ENCODE data around the gene MED23. TPM values are rescaled to one million over a fixed set of nuclear protein-coding genes. Genes with fewer than 3 reads are reported as not detected.

MED23 gene
- total RNA-seq, 1 experiment from 2014 or later: 19.1 TPM

DNA sequence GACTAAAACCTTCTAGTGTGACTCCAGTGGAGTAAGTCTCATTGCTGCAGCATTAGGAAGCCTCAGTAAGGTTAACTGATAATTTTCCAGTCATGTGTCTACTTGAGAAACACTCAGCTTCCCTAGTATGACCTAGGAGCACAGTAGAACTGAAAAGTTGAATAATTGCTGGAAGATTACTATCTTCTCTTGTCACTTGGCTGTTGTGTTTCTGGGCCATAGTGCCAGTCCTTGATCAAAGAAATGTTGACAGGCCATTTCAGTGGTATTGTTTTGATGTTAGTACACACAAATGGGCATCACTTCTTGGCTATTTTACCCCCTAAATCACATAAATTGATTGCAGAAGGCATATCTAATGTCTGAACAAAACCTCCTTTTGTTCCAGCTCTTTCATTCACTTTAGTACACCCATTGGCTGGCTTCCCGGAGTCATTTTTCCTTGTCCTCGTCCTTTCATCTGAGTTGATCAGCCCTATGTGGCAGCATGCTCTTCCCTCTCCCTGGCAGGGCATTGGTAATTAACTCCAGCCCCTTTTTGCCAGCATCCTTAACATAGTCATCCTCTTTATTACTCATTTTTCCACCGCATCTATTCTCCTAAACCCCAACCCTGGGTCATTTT is 15.1 kb upstream of the MED23 start:
- ChIA-PET POLR2A (no interaction called here), CTCF (no interaction called here)
- Mint-ChIP-seq H3K36me3 (ENCODE audit: insufficient read depth, unreplicated experiment) (no peaks in the 10 kb centered on the region), H3K4me3 (ENCODE audit: unreplicated experiment) (no peak overlapping the region), H3K27me3 (ENCODE audit: insufficient read depth, unreplicated experiment) (peaks cover 4% of the 10 kb centered on the region), H3K4me1 (ENCODE audit: low read depth, unreplicated experiment) (no peaks in the 10 kb centered on the region), H3K27ac (ENCODE audit: unreplicated experiment) (no peak overlapping the region), H3K9me3 (ENCODE audit: unreplicated experiment) (no peaks in the 10 kb centered on the region)
- intact Hi-C loops (cut with micrococcal nuclease; ENCODE audit: unreplicated experiment): no loop called here
- no peaks in the 10 kb centered on the region for H3K27me3 ChIP-seq (replicated peaks; ENCODE audit: control insufficient read depth, insufficient read depth, low read length)
- no peak overlapping the region for H3K4me3 ChIP-seq (ENCODE audit: low read depth, low read length)
- TF ChIP-seq CTCF (IDR thresholded peaks at IDR 0.05; ENCODE audit: insufficient read depth in 1 of 2, low read depth in 1 of 2, low read length in 1 of 2, severe bottlenecking in 1 of 2, unreplicated experiment in 1 of 2): no peak
- BruUV-seq (replicated peaks): no TSS peak
- H3K4me1 ChIP-seq: no peaks in the 10 kb centered on the region
- no peaks in the 10 kb centered on the region for H3K9me3 ChIP-seq
- no peak for DNase-seq
- no peaks in the 10 kb centered on the region for H3K36me3 ChIP-seq (ENCODE audit: control insufficient read depth, insufficient read depth, low read length)

GRCh38 chr6:131642565-131642964 is 14.5 kb upstream of the MED23 start:
- no peak overlapping the region for H3K4me3 Mint-ChIP-seq (ENCODE audit: unreplicated experiment)
- no peak overlapping the region for H3K4me3 ChIP-seq (ENCODE audit: low read depth, low read length)
- CTCF ChIA-PET: no interaction called here
- H3K4me1 Mint-ChIP-seq (ENCODE audit: low read depth, unreplicated experiment): no peaks in the 10 kb centered on the region
- H3K9me3 ChIP-seq: no peaks in the 10 kb centered on the region
- POLR2A ChIA-PET: no interaction called here
- H3K4me1 ChIP-seq: no peaks in the 10 kb centered on the region
- H3K9me3 Mint-ChIP-seq (ENCODE audit: unreplicated experiment): no peaks in the 10 kb centered on the region
- TF ChIP-seq CTCF (IDR thresholded peaks at IDR 0.05; ENCODE audit: insufficient read depth in 1 of 2, low read depth in 1 of 2, low read length in 1 of 2, severe bottlenecking in 1 of 2, unreplicated experiment in 1 of 2): no peak
- no peak for DNase-seq
- no peak overlapping the region for H3K27ac Mint-ChIP-seq (ENCODE audit: unreplicated experiment)
- no peaks in the 10 kb centered on the region for H3K36me3 ChIP-seq (ENCODE audit: control insufficient read depth, insufficient read depth, low read length)
- H3K27me3 Mint-ChIP-seq (ENCODE audit: insufficient read depth, unreplicated experiment): peaks cover 4% of the 10 kb centered on the region
- intact Hi-C loops (cut with micrococcal nuclease; ENCODE audit: unreplicated experiment): no loop called here
- H3K27me3 ChIP-seq (replicated peaks; ENCODE audit: control insufficient read depth, insufficient read depth, low read length): no peaks in the 10 kb centered on the region
- H3K36me3 Mint-ChIP-seq (ENCODE audit: insufficient read depth, unreplicated experiment): no peaks in the 10 kb centered on the region
- BruUV-seq (replicated peaks): no TSS peak

DNA sequence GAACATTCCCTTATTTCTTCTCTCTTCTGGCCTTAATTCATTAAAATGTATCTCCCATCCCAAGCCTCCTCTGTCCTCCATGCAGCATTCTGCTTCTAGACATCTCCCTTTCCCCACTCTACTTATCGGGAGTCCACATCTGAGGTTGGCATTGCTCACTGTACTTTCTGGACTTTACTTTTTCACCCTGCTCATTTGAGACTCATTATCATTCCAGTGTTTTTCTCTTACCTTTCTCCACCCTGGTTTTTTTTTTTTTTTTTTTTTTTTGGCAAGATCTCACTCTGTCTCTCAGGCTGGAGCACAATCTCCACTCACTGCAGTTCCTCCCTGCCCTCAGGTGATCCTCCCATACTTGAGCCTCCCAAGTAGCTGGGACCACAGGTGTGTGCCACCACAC is 13.5 kb upstream of the MED23 start:
- Mint-ChIP-seq H3K9me3 (ENCODE audit: unreplicated experiment) (no peaks in the 10 kb centered on the region), H3K27me3 (ENCODE audit: insufficient read depth, unreplicated experiment) (peaks cover 4% of the 10 kb centered on the region), H3K4me1 (ENCODE audit: low read depth, unreplicated experiment) (no peaks in the 10 kb centered on the region), H3K4me3 (ENCODE audit: unreplicated experiment) (no peak overlapping the region), H3K27ac (ENCODE audit: unreplicated experiment) (no peak overlapping the region), H3K36me3 (ENCODE audit: insufficient read depth, unreplicated experiment) (no peaks in the 10 kb centered on the region)
- DNase-seq: no peak
- no peaks in the 10 kb centered on the region for H3K9me3 ChIP-seq
- H3K27me3 ChIP-seq (replicated peaks; ENCODE audit: control insufficient read depth, insufficient read depth, low read length): no peaks in the 10 kb centered on the region
- CTCF ChIA-PET: no interaction called here
- intact Hi-C loops (cut with micrococcal nuclease; ENCODE audit: unreplicated experiment): no loop called here
- BruUV-seq (replicated peaks): no TSS peak
- POLR2A ChIA-PET: no interaction called here
- H3K4me1 ChIP-seq: no peaks in the 10 kb centered on the region
- no peaks in the 10 kb centered on the region for H3K36me3 ChIP-seq (ENCODE audit: control insufficient read depth, insufficient read depth, low read length)
- H3K4me3 ChIP-seq (ENCODE audit: low read depth, low read length): no peak overlapping the region
- TF ChIP-seq CTCF (IDR thresholded peaks at IDR 0.05; ENCODE audit: insufficient read depth in 1 of 2, low read depth in 1 of 2, low read length in 1 of 2, severe bottlenecking in 1 of 2, unreplicated experiment in 1 of 2): no peak
